DLD1 (cell line): ENCODE measurements around the gene KDELR1.

Source experiments
- in situ Hi-C: cut with HindIII; loops from 2 replicates; pipeline ENCODE4 v1.10.0; 2017; ENCODE audit warnings: low sequenced_read_pairs

KDELR1 gene

GRCh38 chr19:48346191-48346590 lies 45.2 kb downstream of the KDELR1 start:
- in situ Hi-C loops, result loop anchor here (25.0 kb wide), 1 partner anchor 91 kb away; the partner anchor contains the start of gene GRWD1

GRCh38 chr19:48344892-48345291 lies 46.5 kb downstream of the KDELR1 start:
- in situ Hi-C loops, result loop anchor here (25.0 kb wide), 1 partner anchor 92 kb away; the partner anchor contains the start of gene GRWD1

- in situ Hi-C loops, result loop anchor here (25.0 kb wide), 1 partner anchor 94 kb away; the partner anchor contains the start of gene GRWD1
Measured at GRCh38 chr19:48342841-48343540, 48.4 kb downstream of the KDELR1 start.

- in situ Hi-C loops, result loop anchor here (25.0 kb wide), 1 partner anchor 95 kb away; the partner anchor contains the start of gene GRWD1
Measured at GRCh38 chr19:48342414-48342738, 49.0 kb downstream of the KDELR1 start.

GRCh38 chr19:48341515-48342413 lies 49.6 kb downstream of the KDELR1 start:
- in situ Hi-C loops, result loop anchor here (25.0 kb wide), 1 partner anchor 96 kb away; the partner anchor contains the start of gene GRWD1

- in situ Hi-C loops, result loop anchor here (25.0 kb wide), 1 partner anchor 96 kb away; the partner anchor contains the start of gene GRWD1
Measured at GRCh38 chr19:48340995-48341394, 50.4 kb downstream of the KDELR1 start.

GRCh38 chr19:48338802-48339503 lies 52.4 kb downstream of the KDELR1 start:
- in situ Hi-C loops, result loop anchor here (25.0 kb wide), 1 partner anchor 98 kb away; the partner anchor contains the start of gene GRWD1

- in situ Hi-C loops, result loop anchor here (25.0 kb wide), 1 partner anchor 99 kb away; the partner anchor contains the start of gene GRWD1
Measured at GRCh38 chr19:48338253-48338755, 53.0 kb downstream of the KDELR1 start.

GRCh38 chr19:48333467-48334384 lies 57.6 kb downstream of the KDELR1 start:
- in situ Hi-C loops, result loop anchor here (25.0 kb wide), 1 partner anchor 104 kb away; the partner anchor contains the start of gene GRWD1

GRCh38 chr19:48332662-48333466 lies 58.5 kb downstream of the KDELR1 start:
- in situ Hi-C loops, result loop anchor here (25.0 kb wide), 1 partner anchor 104 kb away; the partner anchor contains the start of gene GRWD1
